HG03045 (cell line): Measurements from ENCODE around the gene DOCK3.
"Not testable (repeated sequence)": the region's sequence is repeated elsewhere in the genome, so short reads cannot be mapped to it uniquely, and the experiment has no call there.

Experiments
- ATAC-seq: cut with Tn5 transposase; IDR thresholded peaks from one replicate; pipeline ENCODE4 v1.9.1; 2021; ENCODE audit warnings: mild to moderate bottlenecking, moderate library complexity; ENCODE audit not compliant: unreplicated experiment

The DOCK3 gene

GRCh38 chr3:50676031-50676705 lies 1.4 kb downstream of the DOCK3 start:
- no peak for ATAC-seq

- no peak for ATAC-seq
Measured at GRCh38 chr3:50687127-50687751, 12.5 kb downstream of the DOCK3 start.

DNA sequence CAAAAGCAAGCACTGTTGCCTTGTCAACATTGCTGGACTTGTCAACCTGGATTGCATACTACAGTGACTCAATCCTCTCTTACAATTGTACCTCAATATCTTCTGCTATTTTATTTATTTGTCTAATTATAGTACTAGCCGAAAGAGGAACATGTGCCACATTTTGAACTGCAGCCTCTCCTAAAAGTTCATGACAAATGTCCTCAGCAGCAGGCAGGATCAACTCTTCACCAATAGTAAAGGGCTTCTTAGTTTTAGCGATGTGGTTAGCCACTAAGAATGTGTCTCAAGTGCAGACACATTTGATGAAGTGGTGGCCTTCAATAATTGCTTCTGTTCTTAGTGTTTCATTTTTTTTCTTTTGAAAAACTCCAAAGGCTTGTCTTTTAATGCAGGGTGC lies 13.2 kb downstream of the DOCK3 start:
- no peak for ATAC-seq

DNA sequence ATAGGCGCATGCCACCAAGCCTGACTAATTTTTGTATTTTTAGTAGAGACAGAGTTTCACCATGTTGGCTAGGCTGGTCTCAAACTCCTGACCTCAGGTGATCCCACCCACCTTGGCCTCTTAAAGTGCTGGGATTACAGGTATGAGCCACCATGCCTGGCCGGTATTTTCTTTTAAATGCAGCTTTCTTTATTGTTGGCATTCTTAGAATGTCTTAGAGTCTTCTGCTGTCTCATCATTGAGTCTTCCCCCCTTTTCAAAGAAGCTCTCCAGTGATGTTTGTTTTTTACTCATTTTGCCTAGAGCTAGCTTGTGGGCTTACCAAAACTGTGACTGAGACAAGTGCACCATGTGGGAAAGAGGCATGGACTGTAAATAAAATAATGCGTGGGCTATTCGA lies 13.9 kb downstream of the DOCK3 start:
- not testable (repeated sequence) for ATAC-seq

DNA sequence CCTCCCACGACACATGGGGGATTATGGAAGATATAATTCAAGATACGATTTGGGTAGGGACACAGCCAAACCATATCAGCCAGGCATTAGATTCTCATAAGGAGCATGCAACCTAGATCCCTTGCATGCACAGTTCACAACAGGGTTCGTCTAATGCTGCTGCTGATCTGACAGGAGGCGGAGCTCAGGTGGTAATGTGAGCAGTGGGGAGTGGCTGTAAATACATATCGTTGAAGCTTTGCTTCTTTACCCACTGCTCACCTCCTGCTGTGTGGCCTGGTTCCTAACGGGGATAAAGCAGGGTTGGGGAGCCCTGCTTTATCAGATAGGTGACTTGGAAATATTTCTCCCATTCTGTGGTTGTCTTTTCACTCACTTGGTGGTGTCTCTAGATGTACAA lies 14.8 kb downstream of the DOCK3 start:
- ATAC-seq, result no peak

DNA sequence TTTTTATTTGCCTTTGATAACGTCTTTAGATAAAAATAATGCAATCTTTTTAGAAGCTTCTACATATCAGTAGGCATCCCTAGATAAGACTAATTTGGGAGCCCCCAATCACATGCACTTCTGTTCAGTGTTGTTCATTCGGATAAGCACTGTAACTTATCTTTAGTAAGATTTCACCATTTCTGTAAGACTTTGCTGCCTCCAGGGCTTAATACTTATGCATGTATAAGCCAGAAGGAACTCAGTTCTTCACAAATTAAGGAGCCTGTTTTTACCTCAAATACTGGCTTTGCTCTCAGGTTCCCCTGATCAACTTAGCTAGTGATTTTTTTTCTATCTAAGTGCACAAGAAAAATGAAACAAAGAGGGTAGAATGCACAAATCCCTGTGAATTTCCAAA lies 20.3 kb downstream of the DOCK3 start:
- ATAC-seq, result no peak

DNA sequence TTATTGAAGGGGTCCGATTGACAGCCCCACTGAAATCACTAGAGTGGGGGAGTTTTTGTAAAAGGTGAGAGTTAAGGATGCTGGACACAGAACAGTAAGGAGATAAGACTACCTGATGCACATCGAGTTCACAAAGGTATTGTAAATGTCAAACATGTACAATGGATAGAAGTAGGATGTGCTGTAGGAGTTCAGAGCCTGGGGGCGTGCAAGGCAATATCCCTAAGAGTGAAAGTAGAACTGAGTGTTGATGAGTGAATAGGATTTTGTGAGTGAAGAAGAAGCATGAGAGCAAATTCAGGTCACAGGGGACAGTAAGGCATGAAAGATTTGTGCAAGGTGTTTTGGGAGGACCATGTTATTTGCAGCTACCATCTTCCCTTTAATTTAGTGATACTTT lies 21.5 kb downstream of the DOCK3 start:
- ATAC-seq, result no peak

- ATAC-seq, result no peak
Measured at GRCh38 chr3:50698269-50698668, 23.5 kb downstream of the DOCK3 start.

- ATAC-seq, result no peak
Measured at GRCh38 chr3:50708620-50709019, 33.9 kb downstream of the DOCK3 start.

DNA sequence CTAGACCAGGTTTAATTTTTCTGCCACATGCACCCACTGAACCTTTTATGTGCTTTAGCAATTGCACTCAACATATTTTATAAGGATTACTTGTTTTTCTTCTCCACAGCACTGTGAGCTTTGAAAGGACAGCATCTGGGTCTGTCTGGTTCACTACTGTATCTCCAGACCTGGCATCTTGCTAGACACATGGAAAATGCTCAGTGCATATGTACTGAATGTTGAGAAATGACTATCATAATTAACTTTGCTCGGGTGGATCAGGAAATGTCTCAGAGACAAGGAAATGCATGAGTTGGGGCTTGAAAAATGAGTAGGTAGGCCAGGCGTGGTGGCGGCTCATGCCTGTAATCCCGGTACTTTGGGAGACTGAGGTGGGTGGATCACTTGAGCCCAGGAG lies 40.2 kb downstream of the DOCK3 start:
- ATAC-seq, result no peak

- no peak for ATAC-seq
Measured at GRCh38 chr3:50724831-50725230, 50.1 kb downstream of the DOCK3 start.

DNA sequence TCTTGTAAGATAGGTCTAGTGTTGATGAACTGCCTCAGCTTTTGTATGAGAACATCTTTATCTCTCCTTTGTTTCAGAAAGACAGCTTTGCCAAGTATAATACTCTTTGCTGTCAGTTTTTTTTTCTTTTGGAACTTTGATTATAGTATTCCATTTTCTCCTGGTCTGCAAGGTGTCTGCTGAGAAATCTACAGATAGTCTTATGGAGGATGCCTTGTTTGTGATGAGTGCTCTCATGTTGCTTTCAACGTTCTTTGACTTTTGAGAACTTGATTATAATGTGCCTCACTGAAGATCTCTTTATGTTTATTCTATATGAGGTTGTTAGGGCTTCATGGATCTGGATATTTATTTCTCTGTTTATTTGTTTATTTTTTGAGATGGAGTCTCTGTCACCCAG lies 60.3 kb downstream of the DOCK3 start:
- ATAC-seq, result no peak

DNA sequence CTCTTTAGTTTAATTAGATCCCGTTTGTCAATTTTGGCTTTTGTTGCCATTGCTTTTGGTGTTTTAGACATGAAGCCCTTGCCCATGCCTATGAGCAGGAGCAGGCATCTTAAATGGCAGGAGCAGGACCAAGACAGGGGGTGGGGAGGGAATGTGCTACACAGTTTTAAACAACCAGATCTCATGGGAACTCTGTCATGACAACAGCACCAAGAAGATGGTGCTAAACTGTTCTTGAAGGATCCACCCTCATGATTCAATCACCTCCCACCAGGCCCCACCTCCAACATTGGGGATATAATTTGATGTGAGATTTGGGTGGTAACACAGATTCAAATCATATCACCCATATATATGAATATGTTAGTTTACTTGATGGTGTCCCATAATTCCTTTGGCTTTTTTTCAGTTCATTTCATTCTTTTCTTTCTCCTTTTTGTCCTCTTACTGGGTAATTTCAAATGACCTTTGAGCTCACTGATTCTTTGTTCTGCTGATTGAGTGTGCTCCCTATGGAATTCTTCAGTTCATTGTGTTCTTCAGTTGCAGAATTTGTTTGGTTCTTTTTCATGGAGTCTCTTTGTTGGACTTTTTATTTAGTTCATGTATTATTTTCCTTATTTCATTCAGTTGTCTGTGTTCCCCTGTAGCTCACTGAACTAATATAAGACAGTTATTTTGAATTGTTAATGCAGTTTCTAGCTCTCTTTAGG lies 62.6 kb downstream of the DOCK3 start:
- no peak for ATAC-seq

- no peak for ATAC-seq
Measured at GRCh38 chr3:50737906-50738598, 63.3 kb downstream of the DOCK3 start.

- no peak for ATAC-seq
Measured at GRCh38 chr3:50743643-50744042, 68.9 kb downstream of the DOCK3 start.

DNA sequence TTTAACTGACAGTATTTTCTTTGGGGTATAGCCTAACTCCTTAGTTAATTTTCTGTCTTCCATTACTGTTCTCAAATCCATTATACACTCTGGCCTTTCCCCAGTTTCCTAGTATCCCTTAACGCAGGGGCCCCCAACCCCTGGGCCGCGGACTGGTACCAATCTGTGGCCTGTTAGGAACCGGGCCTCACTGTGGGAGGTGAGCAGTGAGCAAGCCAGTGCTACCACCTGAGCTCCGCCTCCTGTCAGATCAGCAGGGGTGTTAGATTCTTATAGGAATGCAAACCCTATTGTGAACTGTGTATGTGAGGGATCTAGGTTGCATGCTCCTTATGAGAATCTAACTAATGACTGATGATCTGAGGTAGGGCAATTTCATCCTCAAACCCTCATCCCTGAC lies 75.1 kb downstream of the DOCK3 start:
- ATAC-seq, result no peak

GRCh38 chr3:50759015-50759414 lies 84.3 kb downstream of the DOCK3 start:
- ATAC-seq, result no peak

GRCh38 chr3:50777680-50778079 lies 103.0 kb downstream of the DOCK3 start:
- ATAC-seq, result no peak

DNA sequence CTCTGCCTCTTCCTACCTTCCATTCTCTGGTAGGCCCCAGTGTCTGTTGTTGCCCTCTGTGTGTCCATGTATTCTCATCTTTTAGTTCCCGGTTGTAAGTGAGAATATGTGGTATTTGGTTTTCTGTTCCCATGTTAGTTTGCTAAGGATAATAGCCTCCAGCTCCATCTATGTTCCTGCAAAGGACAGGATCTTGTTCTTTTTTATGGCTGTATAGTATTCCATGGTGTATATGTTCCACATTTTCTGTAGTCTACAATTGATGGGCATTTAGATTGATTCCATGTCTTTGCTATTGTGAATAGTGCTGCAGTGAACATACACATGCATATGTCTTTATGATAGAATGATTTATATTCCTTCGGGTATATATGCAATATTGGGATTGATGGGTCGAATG lies 107.0 kb downstream of the DOCK3 start:
- ATAC-seq, result not testable (repeated sequence)

DNA sequence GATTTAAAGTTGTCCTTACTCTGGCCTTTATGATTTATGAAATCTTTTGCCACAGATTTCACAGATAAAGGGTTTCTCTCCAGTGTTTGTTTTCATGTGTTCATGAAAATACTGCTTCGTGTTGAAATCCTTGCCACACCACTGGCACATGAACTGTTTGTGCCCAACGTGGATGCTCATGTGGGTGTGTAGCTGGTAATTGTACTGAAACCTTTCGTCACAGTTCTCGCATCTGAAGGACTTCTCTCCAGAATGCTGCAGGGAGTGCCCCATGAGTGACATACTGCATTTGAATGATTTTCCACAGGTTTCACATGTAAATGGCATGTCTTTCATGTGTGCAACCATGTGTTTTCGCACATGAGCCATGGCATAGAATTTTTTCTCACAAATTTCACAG lies 111.9 kb downstream of the DOCK3 start:
- ATAC-seq, result no peak

GRCh38 chr3:50790894-50791293 lies 116.2 kb downstream of the DOCK3 start:
- ATAC-seq, result not testable (repeated sequence)

GRCh38 chr3:50792568-50792967 lies 117.8 kb downstream of the DOCK3 start:
- ATAC-seq, result no peak
